HG02981 (cell line): Measurements from ENCODE around the gene RHOT2.

Experiments
- ATAC-seq: cut with Tn5 transposase; IDR thresholded peaks from one replicate; pipeline ENCODE4 v1.9.1; 2021; ENCODE audit warnings: mild to moderate bottlenecking, moderate library complexity; ENCODE audit not compliant: unreplicated experiment

RHOT2 gene

DNA sequence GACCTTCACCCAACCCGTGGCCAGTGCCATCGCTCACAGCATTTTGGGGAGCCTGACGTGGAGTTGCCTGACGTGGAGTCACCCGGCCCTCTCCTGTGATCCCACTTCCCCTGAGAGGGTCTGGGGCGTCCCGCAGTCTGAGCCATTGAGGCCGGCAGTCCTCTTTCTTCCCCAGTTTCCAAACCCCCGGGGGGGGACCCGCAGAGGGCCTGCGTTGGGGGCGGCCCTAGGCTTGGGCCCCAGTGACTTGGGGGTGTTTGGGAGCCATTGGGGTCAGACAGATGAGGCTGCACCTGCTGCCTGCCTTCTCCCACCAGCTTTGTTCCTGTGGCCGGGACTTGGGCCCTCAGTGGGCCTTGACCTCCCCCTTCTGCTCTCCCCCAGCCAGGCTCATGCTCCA, 1.7 kb downstream of the RHOT2 start:
- no peak for ATAC-seq

DNA sequence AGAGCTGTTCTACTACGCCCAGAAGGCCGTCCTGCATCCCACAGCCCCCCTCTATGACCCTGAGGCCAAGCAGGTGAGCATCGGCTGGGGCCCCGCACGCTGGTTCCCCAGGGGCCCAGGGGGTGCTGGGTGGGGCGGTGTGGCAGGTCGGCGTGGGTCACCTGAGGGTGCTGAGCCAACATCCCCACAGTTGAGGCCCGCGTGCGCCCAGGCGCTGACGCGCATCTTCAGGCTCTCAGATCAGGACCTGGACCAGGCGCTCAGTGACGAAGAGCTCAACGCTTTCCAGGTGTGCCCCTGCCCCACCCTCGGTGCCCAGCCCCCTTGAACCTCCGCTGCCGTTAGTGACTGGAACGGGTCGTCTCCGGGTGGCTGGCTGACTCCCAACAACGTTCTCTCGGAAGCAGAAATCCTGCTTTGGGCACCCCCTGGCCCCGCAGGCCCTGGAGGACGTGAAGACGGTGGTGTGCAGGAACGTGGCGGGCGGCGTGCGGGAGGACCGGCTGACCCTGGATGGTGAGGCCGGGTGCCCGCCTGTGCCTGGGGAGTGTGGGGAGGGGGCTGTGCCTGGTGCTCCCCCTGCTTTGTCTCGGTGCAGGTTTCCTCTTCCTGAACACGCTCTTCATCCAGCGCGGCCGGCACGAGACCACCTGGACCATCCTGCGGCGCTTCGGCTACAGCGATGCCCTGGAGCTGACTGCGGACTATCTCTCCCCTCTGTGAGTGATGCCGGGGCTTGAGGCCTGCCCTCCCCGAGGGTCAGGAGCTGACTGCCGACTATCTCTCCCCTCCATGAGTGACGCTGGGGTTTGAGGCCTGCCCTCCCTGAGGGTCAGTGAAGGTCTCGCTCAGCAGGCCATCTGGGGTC, 2.8 kb downstream of the RHOT2 start:
- no peak for ATAC-seq

DNA sequence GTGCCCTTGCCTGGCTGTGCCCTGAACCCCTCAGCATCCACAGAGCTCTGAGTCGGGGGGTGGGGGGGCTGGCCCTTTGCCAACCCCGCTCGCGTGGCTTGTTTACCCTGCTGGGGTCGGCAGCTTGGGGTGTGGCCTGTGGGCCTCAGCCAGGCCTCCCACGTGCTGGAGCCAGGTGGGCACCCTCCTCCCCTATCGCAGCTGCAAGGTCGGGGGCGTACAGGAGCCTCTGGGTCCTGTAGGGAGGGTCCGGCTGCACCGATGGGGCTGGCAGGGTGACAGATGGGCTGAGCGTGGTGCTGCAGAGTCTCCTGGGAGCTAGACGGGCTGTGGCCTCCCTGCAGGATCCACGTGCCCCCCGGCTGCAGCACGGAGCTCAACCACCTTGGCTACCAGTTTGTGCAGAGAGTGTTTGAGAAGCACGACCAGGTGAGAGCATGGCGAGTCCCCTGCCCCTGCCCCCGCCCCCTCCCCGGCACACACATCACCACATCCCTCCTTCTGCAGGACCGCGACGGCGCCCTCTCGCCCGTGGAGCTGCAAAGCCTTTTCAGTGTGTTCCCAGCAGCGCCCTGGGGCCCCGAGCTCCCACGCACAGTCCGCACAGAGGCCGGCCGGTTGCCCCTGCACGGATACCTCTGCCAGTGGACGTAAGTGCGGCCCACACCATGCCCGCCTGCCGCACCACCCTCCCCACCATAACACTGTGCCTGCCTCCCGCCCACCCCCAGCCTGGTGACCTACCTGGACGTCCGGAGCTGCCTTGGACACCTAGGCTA, 3.6 kb downstream of the RHOT2 start:
- no peak for ATAC-seq

DNA sequence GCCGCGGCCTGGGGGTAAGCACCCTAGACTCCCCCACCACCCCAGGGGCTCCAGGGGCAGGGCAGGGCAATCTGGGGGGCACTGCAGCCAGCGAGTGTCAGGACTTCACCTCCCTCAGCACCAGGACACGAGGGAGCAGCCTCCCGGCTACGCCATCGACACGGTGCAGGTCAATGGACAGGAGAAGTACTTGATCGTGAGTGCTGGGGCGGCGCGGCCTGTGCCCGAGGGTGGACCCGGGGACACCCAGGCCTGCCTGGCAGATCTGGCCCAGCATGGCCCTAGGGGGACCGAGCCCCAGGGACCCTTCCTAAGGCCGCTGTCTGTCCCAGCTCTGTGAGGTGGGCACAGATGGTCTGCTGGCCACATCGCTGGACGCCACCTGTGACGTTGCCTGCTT, 4.4 kb downstream of the RHOT2 start:
- ATAC-seq: no peak

DNA sequence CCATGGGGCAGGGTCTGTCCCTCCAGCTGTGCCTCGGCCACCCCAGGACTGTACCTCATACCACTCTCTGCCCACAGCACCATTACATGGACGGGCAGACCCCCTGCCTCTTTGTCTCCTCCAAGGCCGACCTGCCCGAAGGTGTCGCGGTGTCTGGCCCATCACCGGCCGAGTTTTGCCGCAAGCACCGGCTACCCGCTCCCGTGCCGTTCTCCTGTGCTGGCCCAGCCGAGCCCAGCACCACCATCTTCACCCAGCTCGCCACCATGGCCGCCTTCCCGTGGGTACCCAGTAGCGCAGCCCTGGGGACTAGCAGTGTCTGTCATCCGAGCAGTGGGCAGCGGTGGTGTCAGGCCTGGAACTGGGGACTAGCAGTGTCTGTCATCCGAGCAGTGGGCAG, 4.9 kb downstream of the RHOT2 start:
- ATAC-seq: no peak

DNA sequence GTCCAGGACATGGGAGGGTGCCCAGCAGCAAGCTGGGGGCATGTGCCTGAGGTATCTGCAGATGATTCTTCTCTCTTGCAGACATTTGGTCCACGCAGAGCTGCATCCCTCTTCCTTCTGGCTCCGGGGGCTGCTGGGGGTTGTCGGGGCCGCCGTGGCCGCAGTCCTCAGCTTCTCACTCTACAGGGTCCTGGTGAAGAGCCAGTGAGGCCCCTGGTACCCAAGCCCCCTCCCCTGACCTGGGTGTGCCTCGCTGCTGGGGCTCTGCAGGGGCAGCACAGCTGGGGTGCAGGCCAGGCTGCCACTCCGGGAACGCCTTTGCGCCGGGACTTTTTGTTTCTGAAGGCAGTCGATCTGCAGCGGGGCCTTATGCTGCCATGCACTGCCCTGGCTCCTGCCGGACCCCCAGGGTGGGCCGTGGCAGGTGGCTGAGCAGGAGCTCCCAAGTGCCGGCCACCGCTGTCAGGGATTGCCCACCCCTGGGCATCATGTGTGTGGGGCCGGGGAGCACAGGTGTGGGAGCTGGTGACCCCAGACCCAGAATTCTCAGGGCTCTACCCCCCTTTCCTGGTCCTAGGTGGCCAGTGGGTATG, 5.6 kb downstream of the RHOT2 start:
- ATAC-seq: no peak

DNA sequence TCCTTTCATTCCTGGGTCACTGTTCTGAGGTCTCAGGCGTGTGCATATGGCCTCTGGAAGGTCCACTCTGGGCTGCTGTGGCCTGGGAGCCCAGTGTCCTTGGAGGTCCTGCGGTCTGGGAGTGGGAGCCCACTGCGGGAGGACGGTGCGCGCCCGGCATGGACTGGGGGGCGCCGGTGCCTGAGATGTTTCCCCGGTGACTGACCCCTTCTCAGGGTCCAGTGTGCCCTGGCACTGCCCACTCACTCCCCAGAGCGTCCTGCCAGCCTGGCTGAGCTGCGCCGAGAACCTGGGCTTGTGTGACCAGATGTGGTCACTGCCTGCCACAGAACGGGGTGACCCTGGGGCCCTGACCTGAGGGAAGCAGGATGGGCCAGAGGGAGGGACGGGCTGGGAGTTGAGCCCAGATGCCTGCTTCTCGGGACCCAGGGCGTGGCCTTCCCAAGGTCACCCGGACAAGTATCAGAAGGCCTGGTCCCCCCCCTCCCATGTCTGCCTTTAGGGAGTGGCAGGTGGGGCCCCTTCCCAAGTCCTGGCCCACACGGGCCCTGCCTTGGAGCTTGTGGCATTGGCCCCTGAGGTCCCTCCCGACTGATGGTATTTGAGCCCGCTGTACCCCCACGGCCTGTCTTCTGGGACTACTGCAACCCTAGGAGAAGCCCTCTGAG, 6.4 kb downstream of the RHOT2 start:
- ATAC-seq: no peak

DNA sequence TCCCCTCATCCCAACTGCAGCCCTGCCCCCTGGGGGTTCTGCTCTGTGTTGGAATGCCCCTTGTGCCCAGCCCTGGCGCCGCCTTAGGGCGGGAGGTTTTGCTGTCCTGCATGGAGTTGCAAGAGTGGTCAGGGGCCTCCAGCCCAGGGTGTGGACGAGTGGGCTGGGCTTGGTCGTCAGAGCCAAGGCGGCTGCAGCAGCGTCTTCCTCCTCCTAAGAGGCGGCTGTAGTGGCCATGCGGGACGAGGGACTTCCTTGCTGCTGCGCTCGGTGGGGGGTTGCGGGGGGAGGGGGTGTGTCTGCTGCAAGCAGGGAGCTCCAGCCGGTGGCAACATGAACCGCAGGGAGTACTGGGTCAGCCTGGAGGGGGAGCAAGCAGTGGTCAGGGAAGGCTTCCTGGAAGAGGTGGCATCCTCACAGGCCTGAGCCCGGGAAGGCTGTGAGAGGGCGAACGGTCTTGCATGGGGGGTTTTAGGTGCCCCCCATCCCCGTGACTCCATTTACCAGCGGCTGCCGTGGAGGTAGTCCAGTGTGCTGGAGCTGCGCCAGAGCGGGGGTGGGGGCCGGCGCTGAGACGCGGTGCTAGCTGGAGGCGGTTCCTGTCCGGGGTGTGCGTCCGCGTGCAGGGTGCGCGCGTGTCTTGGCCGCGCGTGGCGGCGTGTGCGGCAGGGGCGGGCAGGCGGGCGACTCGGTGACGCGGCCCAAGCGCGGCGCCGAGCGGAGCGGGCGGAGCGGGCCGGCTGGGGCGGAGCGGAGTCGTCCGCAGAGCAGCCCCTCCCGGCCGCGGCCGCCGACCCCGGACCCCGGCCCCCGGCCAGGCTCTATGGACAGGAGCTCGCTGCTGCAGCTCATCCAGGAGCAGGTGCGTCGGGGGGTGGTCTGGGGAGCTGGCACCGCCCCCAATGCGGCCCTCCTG, 7.3 kb downstream of the RHOT2 start, which contains the start of gene RHBDL1:
Gene RHBDL1, plus strand, starts transcription at position 704 of the 916 bp plus-strand sequence. Its CDS starts 120 bp downstream, at position 824.
- ATAC-seq: no peak

DNA sequence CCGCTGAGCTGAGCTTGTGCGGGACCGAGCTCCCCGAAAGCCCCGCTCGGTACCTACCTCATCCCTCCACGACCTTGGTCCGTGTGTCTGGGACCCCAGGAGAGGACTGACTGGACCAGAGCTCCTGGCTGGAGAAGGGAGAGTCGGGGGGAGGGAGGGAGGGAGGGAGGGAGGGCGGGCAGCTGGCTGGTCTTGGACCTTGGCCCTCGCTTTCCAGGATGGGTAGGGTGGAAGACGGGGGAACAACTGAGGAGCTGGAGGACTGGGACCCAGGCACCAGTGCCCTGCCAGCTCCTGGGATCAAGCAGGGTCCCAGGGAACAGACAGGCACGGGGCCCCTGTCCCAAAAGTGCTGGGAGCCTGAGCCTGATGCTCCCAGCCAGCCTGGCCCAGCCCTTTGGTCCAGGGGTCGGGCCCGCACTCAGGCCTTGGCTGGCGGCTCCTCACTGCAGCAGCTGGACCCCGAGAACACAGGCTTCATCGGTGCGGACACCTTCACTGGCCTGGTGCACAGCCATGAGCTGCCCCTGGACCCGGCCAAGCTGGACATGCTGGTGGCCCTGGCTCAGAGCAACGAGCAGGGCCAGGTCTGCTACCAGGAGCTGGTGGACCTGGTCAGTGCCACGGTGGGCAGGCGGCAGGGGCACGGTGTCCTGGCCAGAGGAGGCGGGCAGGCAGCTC, 8.1 kb downstream of the RHOT2 start:
- ATAC-seq: no peak

DNA sequence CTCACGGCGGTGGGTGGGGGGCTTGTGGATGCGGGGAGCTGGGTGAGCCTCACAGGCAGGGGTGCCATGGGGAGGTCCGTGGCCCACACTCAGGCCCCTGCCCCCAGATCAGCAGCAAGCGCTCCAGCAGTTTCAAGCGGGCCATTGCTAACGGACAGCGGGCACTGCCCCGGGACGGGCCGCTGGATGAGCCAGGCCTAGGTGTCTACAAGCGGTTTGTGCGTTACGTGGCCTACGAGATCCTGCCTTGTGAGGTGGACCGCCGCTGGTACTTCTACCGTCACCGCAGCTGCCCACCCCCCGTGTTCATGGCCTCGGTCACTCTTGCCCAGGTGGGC, 8.6 kb downstream of the RHOT2 start:
- no peak for ATAC-seq

DNA sequence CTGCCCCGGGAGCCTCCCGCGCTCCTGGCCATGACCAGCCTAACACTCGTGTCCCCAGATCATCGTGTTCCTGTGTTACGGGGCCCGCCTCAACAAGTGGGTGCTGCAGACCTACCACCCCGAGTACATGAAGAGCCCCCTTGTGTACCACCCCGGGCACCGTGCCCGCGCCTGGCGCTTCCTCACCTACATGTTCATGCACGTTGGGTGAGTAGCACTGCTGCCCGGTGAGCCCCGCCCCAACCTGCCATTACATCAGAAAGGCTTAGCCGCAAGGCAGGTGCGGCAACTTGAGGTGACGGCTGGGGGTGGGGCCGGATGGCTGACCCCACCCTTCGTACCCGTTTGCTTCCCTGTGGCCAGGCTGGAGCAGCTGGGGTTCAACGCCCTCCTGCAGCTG, 9.0 kb downstream of the RHOT2 start:
- ATAC-seq: no peak

DNA sequence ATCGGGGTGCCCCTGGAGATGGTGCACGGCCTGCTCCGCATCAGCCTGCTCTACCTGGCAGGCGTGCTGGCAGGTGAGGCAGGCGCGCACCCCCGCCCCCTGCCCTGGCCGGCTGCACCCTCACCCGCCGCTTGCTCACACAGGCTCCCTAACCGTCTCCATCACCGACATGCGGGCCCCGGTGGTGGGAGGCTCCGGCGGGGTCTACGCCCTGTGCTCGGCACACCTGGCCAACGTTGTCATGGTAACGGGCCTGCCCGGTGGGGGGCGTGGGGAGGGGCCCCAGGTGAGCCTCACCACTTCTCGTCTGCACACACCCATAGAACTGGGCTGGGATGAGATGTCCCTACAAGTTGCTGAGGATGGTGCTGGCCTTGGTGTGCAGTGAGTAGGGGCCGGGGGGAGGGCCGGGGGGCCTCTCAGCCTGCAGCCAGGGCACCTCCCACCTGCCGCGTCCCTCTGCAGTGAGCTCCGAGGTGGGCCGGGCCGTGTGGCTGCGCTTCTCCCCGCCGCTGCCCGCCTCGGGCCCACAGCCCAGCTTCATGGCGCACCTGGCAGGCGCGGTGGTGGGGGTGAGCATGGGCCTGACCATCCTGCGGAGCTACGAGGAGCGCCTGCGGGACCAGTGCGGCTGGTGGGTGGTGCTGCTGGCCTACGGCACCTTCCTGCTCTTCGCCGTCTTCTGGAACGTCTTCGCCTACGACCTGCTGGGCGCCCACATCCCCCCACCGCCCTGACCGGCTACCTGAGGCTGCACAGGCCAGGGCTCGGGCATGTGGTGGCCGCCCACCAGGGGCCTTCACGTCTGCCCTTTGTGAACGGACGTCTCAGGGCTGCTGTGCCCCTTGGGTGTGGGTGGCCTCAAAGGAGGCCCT, 9.6 kb downstream of the RHOT2 start:
- no peak for ATAC-seq

DNA sequence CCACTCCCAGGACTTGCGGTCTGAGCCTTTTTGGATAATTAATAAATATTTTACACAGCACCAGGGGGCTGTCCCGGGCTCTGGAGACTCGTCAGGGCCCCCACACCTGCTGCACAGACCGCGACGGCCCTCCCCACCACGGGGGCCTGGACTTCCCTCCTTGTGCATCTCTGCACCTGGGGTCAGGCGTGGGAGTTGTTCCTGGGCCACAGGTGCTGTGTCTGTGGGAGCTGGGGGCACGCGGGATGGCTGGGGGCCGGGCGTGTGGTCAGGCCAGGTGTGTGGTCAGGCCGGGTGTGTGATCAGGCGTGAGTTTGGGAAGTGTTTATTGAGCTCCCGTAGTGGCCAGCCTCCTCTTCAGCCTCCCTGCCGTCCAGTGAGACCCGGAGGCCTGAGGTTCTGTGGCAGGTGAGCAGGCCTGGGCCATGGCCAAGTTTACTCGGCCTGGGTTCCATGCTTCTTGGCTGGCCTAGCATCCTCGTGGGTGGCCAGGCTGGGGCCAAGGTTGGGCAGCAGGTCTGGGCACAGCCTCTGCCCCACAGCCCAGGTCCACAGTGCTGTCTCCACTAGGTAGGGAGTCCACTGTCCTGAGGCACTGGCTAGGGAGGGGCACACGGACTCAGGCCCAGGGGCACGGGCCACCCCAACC, 10.4 kb downstream of the RHOT2 start:
- ATAC-seq: no peak

DNA sequence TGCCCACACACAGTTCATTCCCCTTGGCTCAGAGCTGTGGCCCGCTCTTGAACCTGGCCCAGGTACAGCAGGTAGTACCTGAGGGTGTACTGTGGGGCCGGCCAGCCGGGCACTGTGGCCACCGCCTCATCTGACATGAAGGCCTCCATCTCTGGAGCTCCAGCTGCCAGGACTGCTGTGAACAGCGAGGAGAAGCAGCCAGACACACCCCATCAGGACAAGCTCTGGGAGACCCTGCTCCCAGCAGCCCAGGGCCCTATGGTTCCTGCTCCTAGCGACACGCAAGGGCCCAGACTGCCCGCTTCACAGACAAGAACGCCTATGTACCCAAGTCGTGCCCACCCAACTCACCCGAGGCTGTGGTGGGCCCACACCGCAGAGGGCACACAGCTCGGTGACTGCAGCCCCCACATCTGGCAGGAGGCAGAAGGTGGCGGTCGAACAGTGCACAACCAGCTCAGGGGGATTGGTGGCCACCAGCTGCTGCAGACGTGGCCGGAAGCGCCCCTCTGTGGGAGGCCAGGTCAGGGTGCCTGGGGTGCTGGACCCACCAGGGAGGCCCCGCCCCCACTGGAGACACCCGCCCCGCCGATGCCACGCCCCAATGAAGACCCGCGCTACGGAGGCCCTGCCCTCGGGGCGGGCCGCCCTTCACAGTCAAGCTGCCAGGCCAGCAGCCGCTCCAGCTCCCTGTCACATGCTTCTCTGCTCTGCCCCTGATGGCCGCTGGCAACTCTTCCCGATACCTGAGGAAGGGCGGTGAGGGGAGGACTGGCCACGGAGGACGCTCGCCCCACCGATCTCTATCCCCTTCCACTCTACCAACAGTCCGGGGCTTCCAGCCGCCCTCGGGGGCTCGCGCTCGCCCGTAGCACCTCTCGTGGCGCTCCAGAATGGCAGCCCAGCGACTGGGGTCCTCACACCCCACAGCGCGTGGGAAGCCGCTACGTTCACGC, 11.2 kb downstream of the RHOT2 start:
- ATAC-seq: peak; percentile 1

DNA sequence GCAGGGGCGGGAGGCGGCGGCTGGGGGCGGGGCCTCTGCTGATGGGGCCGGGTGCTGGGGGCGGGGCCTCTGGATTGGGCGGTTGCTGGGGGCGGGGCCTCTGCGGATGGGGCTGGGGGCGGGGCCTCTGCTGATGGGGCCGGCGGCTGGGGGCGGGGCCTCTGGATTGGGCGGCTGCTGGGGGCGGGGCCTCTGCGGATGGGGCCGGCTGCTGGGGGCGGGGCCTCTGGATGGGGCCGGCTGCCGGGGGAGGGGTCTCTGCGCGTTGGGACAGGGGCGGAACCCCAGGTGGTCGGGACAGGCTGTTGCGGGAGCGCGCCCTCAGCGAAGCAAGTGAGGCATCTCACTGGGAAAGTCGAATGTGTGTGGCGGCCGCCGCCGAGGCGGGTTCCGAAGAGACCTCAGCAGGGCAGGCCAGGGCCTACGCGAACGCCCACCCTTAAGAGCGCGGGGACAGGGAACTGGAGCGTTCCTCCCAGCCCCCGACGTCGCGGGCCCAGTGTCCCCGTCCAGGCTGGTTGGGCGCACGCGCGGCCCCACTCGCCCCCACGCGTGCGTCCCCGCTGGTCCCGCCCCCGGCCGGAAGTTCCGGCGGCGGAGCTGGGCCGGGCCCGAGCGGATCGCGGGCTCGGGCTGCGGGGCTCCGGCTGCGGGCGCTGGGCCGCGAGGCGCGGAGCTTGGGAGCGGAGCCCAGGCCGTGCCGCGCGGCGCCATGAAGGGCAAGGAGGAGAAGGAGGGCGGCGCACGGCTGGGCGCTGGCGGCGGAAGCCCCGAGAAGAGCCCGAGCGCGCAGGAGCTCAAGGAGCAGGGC, 12.1 kb downstream of the RHOT2 start, which contains the start of gene STUB1:
Gene STUB1, plus strand, starts transcription at position 597 of the 811 bp plus-strand sequence. Its CDS starts 116 bp downstream, at position 713.
- peak; percentile 33 for ATAC-seq

DNA sequence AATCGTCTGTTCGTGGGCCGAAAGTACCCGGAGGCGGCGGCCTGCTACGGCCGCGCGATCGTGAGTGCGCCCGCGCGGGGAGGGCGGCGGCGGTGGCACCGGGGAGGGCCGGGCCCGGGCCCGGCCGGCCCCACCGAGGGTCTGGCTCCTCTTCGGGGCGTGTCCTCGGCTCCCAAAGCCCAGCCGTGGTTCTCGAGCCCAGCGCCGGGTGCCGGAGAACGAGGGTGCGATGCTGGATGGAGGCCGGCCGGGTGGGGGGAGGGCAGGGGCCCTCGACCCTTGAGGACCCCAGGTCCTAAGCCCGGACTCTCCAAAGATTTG, 12.7 kb downstream of the RHOT2 start:
- no peak for ATAC-seq
